ENCODE results near the gene LHPP.
"Not testable (repeated sequence)": the region's sequence is repeated elsewhere in the genome, so short reads cannot be mapped to it uniquely, and the experiment has no call there.

GRCh38 chr10:124610186-124610585 is 148.6 kb downstream of the LHPP start:
- TF ChIP-seq PAX5 (IDR thresholded peaks at IDR 0.05; ENCODE audit: insufficient read depth, low read length, severe bottlenecking); POLR2A (IDR thresholded peaks at IDR 0.05; ENCODE audit: low read depth, low read length); SPI1 (IDR thresholded peaks at IDR 0.05; ENCODE audit: low read depth, low read length); TAF1 (IDR thresholded peaks at IDR 0.05; ENCODE audit: low read depth, low read length); POLR2AphosphoS5 (IDR thresholded peaks at IDR 0.05; ENCODE audit: low read depth, low read length); POU2F2 (IDR thresholded peaks at IDR 0.05; ENCODE audit: low read depth, low read length): not testable (repeated sequence)
